Loucy (cell line): ENCODE measurements around the gene ODF2.

Experiments used
- EZH2phosphoT487 ChIP-seq: fragments of 200-600 bp; IDR thresholded peaks from 2 replicates; pipeline ENCODE4 v1.6.1; 2018; ENCODE audit warnings: antibody characterized with exemption, mild to moderate bottlenecking, moderate library complexity, borderline replicate concordance
- TF ChIP-seq, protein P1 (sequence below): fragments of 200-600 bp; sonication (generic); conservative IDR thresholded peaks from 2 replicates; pipeline ENCODE4 v1.5.1; 2014; ENCODE audit warnings: mild to moderate bottlenecking, antibody characterized with exemption, low read length

DNA sequence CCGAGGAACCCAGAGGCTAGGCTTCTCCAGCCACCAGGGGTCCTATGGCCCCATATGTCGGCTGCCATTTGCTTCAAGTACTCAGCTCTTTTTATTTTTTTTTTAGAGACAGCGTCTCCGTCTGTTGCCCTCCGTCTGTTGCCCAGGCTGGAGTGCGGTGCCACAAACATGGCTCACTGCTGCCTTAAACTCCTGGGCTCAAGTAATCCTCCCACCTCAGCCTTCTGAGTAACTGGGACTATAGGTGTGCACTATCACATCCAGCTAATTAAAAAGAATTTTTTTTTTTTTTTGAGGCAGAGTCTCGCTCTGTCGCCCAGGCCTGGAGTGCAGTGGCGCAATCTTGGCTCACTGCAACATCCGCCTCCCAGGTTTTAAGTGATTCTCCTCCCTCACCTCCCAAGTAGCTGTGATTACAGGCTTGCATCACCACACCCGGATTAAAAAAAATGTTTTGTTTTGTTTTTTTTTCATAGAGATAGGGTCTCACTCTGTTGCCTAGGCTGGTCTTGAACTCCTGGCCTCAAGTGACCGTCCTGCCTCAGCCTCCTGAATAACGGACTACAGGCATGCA is 26.2 kb upstream of the ODF2 start:
- TF ChIP-seq, protein P1, sequence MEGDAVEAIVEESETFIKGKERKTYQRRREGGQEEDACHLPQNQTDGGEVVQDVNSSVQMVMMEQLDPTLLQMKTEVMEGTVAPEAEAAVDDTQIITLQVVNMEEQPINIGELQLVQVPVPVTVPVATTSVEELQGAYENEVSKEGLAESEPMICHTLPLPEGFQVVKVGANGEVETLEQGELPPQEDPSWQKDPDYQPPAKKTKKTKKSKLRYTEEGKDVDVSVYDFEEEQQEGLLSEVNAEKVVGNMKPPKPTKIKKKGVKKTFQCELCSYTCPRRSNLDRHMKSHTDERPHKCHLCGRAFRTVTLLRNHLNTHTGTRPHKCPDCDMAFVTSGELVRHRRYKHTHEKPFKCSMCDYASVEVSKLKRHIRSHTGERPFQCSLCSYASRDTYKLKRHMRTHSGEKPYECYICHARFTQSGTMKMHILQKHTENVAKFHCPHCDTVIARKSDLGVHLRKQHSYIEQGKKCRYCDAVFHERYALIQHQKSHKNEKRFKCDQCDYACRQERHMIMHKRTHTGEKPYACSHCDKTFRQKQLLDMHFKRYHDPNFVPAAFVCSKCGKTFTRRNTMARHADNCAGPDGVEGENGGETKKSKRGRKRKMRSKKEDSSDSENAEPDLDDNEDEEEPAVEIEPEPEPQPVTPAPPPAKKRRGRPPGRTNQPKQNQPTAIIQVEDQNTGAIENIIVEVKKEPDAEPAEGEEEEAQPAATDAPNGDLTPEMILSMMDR = no peak
- no peak for TF ChIP-seq EZH2phosphoT487
